Endothelial cell of umbilical vein (primary cell): Measurements from ENCODE around the gene TSPAN10.

Experiments
- CTCF ChIP-seq, 2 donors: IDR thresholded peaks; 1 replicate in 1 of 2; 2 replicates in 1 of 2; pipeline ENCODE4 v1.5.1; 2011; ENCODE audit warnings: low read length in 2 of 2, mild to moderate bottlenecking in 2 of 2, moderate library complexity in 2 of 2, control low read depth in 1 of 2, inconsistent platforms in 1 of 2, low read depth in 1 of 2; ENCODE audit not compliant: insufficient read depth in 1 of 2; ENCODE audit errors: extremely low read depth in 1 of 2
- EZH2 ChIP-seq: IDR thresholded peaks from 2 replicates; pipeline ENCODE4 v1.6.1; 2012; ENCODE audit warnings: borderline replicate concordance, low read depth, mild to moderate bottlenecking, moderate library complexity, low read length, inconsistent platforms; ENCODE audit not compliant: severe bottlenecking
- GATA2 ChIP-seq: IDR thresholded peaks from 2 replicates; pipeline ENCODE4 v1.7.0; 2011; ENCODE audit warnings: low read depth, mild to moderate bottlenecking, moderate library complexity, mixed read lengths, low read length; ENCODE audit not compliant: insufficient read length, insufficient read depth
- MAX ChIP-seq: IDR thresholded peaks from 2 replicates; pipeline ENCODE4 v1.6.1; 2011; ENCODE audit not compliant: insufficient read depth, insufficient read length
- MYC ChIP-seq: IDR thresholded peaks from one replicate; pipeline ENCODE4 v1.6.1; 2011; ENCODE audit warnings: mild to moderate bottlenecking, low read depth, low read length
- POLR2A ChIP-seq: IDR thresholded peaks from 2 replicates; pipeline ENCODE4 v1.6.1; 2012; ENCODE audit warnings: low read depth, mild to moderate bottlenecking, control low read depth, low read length
- POLR2AphosphoS5 ChIP-seq: IDR thresholded peaks from 2 replicates; pipeline ENCODE4 v1.6.1; 2012; ENCODE audit warnings: low read depth, mild to moderate bottlenecking, control low read depth, low read length, moderate library complexity; ENCODE audit not compliant: insufficient read depth

GRCh38 chr17:81591971-81592370 is 45.0 kb upstream of the TSPAN10 start:
- TF ChIP-seq POLR2A, result no peak
- no peak for TF ChIP-seq CTCF (IDR thresholded peaks at IDR 0.05; ENCODE audit: extremely low read depth in 1 of 2, insufficient read depth in 1 of 2, low read depth in 1 of 2, low read length in 2 of 2)
- no peak for TF ChIP-seq GATA2
- no peak for TF ChIP-seq EZH2
- no peak for TF ChIP-seq MYC
- TF ChIP-seq POLR2AphosphoS5, result no peak
- TF ChIP-seq MAX, result no peak
